GM12865 (cell line): ENCODE measurements around the gene KRTAP13-1.
A peak's percentile ranks its signal among the peaks of the same experiment; 100 is the strongest.

ENCODE experiments used
- DNase-seq: peaks from one replicate; pipeline ENCODE4 v3.0.0; 2010; ENCODE audit warnings: low read depth
- H3K4me3 ChIP-seq: 2 replicates; pipeline ENCODE4 v1.5.1; 2011; ENCODE audit warnings: mild to moderate bottlenecking, low read depth, low read length, control low read depth
- TF ChIP-seq, protein P1 (sequence below): IDR thresholded peaks from 2 replicates; pipeline ENCODE4 v1.5.1; 2011; ENCODE audit warnings: low read length, control low read depth, low read depth, inconsistent platforms; ENCODE audit not compliant: insufficient read depth; ENCODE audit errors: missing control alignments

Gene KRTAP13-1, protein sequence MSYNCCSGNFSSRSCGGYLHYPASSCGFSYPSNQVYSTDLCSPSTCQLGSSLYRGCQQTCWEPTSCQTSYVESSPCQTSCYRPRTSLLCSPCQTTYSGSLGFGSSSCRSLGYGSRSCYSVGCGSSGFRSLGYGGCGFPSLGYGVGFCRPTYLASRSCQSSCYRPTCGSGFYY

DNA sequence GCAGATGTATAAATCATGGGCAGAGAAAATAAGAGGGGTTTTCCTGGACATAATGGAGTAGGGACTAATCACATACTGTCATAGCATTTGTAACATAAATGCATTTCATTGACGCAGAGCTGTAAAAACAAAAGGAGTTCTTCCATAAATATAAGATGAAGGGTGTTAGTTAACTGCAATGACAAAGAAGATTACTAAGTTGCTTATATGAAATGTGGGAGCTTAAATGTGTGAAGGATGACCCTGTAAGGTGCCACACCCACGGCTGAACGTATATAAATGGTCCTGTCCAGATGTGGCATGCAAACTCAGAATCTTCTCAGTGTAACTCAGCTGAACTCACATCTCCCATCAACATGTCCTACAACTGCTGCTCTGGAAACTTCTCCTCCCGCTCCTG, at the start of gene KRTAP13-1:
TSS of gene KRTAP13-1 (plus strand) at position 301 of the 400 bp plus-strand sequence. CDS start at position 357, 56 bp downstream.
- no peak within 1 kb of the TSS for H3K4me3 ChIP-seq
- no peak for DNase-seq
- TF ChIP-seq, protein P1, sequence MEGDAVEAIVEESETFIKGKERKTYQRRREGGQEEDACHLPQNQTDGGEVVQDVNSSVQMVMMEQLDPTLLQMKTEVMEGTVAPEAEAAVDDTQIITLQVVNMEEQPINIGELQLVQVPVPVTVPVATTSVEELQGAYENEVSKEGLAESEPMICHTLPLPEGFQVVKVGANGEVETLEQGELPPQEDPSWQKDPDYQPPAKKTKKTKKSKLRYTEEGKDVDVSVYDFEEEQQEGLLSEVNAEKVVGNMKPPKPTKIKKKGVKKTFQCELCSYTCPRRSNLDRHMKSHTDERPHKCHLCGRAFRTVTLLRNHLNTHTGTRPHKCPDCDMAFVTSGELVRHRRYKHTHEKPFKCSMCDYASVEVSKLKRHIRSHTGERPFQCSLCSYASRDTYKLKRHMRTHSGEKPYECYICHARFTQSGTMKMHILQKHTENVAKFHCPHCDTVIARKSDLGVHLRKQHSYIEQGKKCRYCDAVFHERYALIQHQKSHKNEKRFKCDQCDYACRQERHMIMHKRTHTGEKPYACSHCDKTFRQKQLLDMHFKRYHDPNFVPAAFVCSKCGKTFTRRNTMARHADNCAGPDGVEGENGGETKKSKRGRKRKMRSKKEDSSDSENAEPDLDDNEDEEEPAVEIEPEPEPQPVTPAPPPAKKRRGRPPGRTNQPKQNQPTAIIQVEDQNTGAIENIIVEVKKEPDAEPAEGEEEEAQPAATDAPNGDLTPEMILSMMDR, result no peak

DNA sequence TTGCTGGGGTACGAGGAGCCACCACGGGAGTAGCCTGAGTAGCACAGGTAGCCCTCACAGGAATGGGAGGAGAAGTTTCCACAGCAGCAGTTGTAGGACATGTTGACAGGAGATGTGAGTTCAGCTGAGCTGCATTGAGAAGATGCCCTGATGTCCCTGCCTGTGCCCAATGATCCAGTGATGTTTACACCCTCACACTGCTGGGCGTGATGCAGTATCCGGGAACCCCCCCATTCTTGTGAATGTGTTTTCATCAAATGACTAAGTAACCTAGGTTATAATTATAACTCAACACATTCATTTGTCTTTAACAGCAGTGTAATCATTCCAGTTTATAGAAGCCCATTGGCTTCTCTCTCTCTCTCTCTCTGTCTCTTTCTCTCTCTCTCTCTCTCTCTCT, 47.3 kb upstream of the KRTAP13-1 start, which contains the start of gene KRTAP23-1:
TSS of gene KRTAP23-1 (minus strand) at position 101 of the 400 bp plus-strand sequence. CDS start at position 101, 0 bp downstream.
- no peak within 1 kb of the TSS for H3K4me3 ChIP-seq
- DNase-seq, result peak; percentile 1
- TF ChIP-seq, protein P1, result no peak

DNA sequence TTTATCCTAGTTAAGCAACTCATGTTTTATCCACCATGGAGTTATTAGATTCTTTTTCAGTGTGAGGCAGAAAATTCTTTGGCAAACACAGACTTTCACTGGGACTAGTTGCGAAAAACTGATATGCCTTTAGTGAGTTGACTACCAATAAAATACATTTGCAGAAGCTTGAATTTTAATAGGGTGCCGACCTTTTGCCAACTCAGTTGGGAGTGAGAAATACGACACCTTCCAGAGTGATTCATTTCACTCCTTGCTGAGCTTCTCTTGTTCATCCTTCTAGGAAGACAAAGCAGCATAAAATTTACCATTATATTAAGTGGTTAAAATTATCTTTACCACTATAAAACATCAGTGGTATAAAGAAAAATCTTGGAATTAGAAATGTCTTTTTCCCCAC, 46.3 kb upstream of the KRTAP13-1 start:
- DNase-seq, result no peak
- no peak overlapping the region for H3K4me3 ChIP-seq
- TF ChIP-seq, protein P1, result no peak

DNA sequence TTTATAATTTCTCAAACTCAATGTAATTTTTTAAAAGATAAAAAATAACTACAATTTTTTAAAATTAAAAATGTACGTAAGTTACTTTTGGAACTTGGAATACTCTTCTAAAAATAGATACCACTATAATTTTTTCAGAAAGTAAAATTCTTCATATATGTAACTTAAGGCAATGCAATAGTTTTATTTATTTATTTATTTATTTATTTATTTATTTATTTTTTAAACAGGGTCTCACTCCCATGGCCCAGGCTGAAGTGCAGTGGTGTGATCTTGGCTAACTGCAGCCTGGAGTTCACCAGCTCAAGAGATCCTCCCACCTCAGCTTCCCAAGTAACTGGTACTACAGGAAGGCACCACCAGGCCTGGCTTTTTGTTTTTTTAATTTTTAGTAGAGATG, 44.3 kb upstream of the KRTAP13-1 start:
- DNase-seq, result no peak
- H3K4me3 ChIP-seq, result no peak overlapping the region
- TF ChIP-seq, protein P1, result no peak

DNA sequence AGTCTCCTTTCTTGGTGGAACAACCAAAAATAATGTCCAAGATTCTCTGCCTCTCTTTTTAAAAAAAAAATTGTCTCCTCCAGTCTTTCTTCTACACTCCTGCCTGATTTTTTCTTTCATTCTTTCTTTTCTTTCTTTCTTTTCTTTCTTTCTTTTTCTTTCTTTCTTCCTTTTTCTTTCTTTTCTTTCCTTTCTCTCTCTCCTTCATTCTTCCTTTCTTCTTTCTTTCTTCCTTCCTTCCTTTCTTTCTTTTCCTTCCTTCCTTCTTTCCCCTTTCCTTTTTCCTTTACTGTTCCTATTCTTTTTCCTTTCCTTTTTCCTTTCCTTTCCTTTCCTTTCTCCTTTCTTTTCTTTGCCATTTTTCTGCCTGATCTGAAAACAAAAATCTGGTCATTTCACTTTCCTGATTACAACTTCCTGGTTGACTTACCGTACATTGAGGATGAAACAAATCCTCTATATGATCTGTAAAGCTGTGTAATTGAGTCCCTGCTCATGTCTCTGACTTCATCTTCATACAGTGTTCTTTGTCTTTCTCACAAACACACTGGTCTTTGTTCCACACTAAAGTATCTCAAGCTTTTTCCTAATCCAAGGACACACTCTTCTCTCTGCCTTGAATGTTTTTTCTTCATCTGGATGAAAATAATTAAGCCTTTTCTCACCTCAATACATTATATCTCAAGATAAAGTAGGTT, 41.4 kb upstream of the KRTAP13-1 start:
- no peak for DNase-seq
- TF ChIP-seq, protein P1, result no peak

DNA sequence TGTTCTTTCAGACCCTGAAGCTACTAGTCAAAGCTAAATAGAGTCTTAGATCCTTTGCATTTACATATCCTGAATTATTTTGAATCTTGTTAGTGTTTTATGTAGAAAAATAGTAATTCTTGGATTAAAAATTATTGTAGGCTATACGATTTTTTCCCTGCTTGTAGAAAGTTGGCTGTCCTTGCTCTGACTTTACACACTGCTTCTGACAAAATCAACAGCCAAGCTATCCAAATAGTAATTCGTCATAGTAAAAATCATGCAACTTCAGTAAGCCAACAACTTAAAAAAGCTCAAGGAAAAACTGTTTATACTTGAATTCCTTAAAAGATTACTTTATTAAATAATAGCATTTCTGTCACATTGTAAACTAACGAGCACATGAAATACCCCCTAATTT, 39.9 kb upstream of the KRTAP13-1 start:
- no peak overlapping the region for H3K4me3 ChIP-seq
- no peak for DNase-seq
- TF ChIP-seq, protein P1, result no peak

More for the DNA sequence above, 41.4 kb upstream of the KRTAP13-1 start:
- H3K4me3 ChIP-seq, result no peak overlapping the region

DNA sequence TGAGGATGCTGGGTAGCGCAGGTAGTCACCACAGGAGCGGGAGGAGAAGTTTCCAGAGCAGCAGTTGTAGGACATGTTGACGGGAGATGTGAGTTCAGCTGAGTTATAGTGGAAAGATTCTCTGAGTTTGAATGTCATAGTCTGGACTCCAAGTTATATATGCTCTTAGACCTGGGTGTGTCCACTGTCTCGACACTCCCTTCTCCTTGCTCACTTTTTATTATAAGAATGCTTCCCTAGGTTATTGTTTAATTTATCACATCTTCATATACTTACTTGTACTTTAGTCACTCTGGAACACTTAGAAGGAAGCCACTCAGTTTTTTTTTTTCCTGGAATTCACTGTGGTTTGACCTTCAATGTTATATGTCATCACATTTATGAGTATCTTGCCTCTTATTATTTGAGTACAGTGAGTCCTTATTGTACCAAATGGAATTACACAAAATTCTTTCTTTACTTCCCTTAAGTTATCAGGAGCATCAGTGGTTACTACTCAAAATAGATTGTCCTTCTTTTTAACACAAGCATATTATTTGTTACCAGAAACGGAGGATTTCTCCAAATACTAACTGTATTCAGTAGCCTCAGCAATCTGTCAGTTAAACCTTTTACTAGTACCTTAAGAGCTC, 23.6 kb upstream of the KRTAP13-1 start, which contains the start of gene KRTAP13-2:
TSS of gene KRTAP13-2 (minus strand) at position 133 of the 632 bp plus-strand sequence. CDS start at position 75, 58 bp downstream.
- no peak for DNase-seq
- H3K4me3 ChIP-seq, result no peak within 1 kb of the TSS
- TF ChIP-seq, protein P1, result no peak
